A673 (cell line): ENCODE measurements around the gene ATG7.

ENCODE experiments used
- CTCF ChIP-seq: fragments of 300-800, 200-600 bp; sonication (generic); conservative IDR thresholded peaks from 2 replicates; pipeline ENCODE4 v1.5.1; 2017; ENCODE audit warnings: low read depth, mild to moderate bottlenecking, antibody characterized with exemption, low read length, moderate library complexity, mixed read lengths
- EZH2 ChIP-seq: fragments of 200-600 bp; sonication (generic); IDR thresholded peaks from 2 replicates; pipeline ENCODE4 v1.6.1; 2017; ENCODE audit warnings: borderline replicate concordance, low read depth, mild to moderate bottlenecking, mixed read lengths, antibody characterized with exemption, low read length; ENCODE audit not compliant: poor library complexity, severe bottlenecking

- TF ChIP-seq CTCF (no peak), EZH2 (no peak)
Observed at GRCh38 chr3:11364181-11364580, 92.0 kb downstream of the ATG7 start.
